HG02678 (cell line): ENCODE data around the gene ADCK2.
"Not testable (repeated sequence)": the region's sequence is repeated elsewhere in the genome, so short reads cannot be mapped to it uniquely, and the experiment has no call there.

Experiments
- ATAC-seq: cut with Tn5 transposase; IDR thresholded peaks from one replicate; pipeline ENCODE4 v1.9.1; 2021; ENCODE audit warnings: mild to moderate bottlenecking, moderate library complexity; ENCODE audit not compliant: unreplicated experiment

The ADCK2 gene

GRCh38 chr7:140646931-140647647 is 25.7 kb upstream of the ADCK2 start:
- ATAC-seq = peak; percentile 91

- no peak for ATAC-seq
Measured at GRCh38 chr7:140649556-140650205, 23.1 kb upstream of the ADCK2 start.

GRCh38 chr7:140650367-140650766 is 22.4 kb upstream of the ADCK2 start:
- ATAC-seq = no peak

GRCh38 chr7:140653319-140654108 is 19.2 kb upstream of the ADCK2 start:
- no peak for ATAC-seq

GRCh38 chr7:140654109-140654387 is 18.7 kb upstream of the ADCK2 start:
- ATAC-seq = no peak

- no peak for ATAC-seq
Measured at GRCh38 chr7:140654661-140655060, 18.1 kb upstream of the ADCK2 start.

- ATAC-seq = no peak
Measured at GRCh38 chr7:140655511-140656408, 17.0 kb upstream of the ADCK2 start.

- ATAC-seq = peak; percentile 91
Measured at GRCh38 chr7:140656548-140657515, 15.9 kb upstream of the ADCK2 start.

GRCh38 chr7:140657891-140658290 is 14.9 kb upstream of the ADCK2 start:
- no peak for ATAC-seq

GRCh38 chr7:140659856-140660255 is 12.9 kb upstream of the ADCK2 start:
- no peak for ATAC-seq

- no peak for ATAC-seq
Measured at GRCh38 chr7:140661124-140661523, 11.6 kb upstream of the ADCK2 start.

GRCh38 chr7:140662938-140663337 is 9.8 kb upstream of the ADCK2 start:
- not testable (repeated sequence) for ATAC-seq

GRCh38 chr7:140667476-140667875 is 5.3 kb upstream of the ADCK2 start:
- ATAC-seq = no peak

- ATAC-seq = no peak
Measured at GRCh38 chr7:140668641-140669040, 4.1 kb upstream of the ADCK2 start.

GRCh38 chr7:140669352-140669751 is 3.4 kb upstream of the ADCK2 start:
- ATAC-seq = no peak

GRCh38 chr7:140669862-140670261 is 2.9 kb upstream of the ADCK2 start:
- not testable (repeated sequence) for ATAC-seq

- ATAC-seq = no peak
Measured at GRCh38 chr7:140670343-140670935, 2.3 kb upstream of the ADCK2 start.

- ATAC-seq = no peak
Measured at GRCh38 chr7:140671966-140672365, 779 bp upstream of the ADCK2 start.

GRCh38 chr7:140673063-140673773 is 473 bp downstream of the ADCK2 start:
- peak; percentile 48 for ATAC-seq
